ENCODE measurements around the gene CSTB.

The CSTB gene

DNA sequence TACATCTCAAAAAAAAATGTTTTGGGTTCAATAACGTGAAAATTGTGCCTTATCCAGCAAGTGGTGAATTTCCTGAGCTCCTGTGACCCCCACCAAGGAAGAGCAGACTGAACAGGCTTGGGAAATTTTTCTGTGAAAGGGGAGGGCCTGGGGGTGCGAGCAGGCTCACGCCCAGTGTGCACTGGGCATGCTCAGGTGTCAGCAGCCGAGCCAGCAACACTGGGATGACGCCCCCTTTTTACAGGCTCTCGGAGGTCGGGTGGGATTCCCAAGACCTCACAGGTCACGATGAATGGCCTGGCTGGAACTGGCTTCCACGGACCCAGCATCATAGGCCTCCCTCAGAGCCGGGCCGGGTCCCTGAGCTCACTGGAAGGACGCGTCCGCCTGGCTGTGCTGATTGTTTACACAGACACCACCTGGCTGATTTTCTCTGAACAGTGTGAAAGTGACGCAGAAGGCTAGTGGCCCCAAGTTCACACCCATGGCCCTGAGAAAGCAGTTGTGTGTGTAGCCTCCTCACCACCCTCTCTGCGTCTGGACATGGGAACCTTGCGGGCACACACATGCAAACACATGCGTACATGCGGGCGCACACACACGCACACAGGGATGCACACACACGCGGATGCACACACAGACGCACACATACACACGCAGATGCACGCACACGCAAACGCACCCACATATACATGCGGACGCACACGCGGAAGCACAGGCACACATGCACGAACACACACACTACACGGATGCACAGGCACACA is 9.2 kb downstream of the CSTB start:
- DNase-seq, result no peak

DNA sequence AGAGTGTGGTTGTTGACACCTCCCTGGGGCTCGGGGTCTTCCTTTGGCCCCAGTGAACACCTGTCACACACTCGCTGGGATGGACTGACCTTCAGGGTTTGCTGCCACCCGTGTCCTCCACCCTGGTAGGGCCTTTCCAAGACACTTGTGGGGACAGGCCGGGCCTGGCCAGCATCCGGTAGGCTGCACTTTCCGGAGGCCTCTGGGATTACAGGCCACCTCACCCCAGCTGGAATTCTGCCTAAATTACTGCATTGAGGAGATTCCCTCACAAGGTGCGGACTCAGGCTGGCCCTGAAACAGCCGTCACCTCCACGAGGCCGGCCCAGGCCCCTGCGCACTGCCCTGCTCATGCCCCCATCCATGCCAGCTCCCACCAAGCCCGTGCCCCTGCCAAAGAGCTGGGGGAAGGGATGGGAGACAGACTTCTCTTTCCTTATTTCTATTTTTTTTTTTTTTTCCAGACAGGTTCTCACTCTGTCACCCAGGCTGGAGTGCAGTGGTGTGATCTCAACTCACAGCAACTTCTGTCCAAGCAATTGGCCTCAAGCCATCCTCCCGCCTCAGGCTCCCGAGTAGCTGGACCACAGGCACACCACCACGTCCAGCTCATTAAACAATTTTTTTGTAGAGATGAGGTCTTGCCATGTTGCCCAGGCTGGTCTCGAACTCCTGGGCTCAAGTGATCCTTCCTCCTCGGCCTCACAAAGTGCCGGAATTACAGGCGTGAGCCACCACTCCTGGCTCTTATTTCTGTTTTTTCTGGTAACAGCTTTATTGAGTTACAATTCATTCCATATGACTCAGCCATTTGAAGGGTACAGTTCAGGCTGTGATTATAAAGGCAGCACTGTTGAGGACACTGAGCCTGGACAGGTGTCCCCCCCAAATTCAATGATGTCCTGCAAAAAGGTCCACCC is 11.3 kb downstream of the CSTB start:
- no peak for DNase-seq

DNA sequence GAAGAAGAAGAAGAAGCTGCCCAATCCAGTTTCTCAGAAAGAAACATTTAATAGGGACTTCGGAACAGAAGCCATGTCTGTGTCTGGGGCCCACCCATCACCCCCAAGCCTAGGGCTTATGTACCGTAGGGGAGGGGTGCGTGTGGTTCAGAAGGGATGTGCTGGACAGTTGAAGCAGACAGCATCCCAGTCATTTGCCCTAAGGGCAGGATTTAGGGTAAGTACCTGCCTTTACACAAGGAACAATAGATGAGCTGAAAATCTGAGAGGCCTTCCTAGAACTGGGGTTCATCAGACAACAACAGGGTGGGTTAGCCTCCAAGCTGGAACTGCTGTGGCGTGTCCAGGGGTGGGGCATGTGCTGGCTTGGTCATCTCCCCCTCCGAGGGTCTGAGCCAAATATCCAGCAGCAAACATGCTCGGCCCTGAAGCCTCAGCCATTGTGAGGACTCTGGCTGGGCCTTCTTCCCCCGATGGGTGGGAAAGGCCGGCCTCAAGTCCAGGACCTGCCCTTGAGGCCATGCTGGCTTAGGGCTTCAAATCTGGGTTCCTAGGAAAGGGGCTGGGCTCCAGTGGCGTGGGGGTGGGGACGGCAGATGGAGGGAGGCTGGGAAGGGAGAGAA is 12.1 kb downstream of the CSTB start:
- DNase-seq, result no peak

DNA sequence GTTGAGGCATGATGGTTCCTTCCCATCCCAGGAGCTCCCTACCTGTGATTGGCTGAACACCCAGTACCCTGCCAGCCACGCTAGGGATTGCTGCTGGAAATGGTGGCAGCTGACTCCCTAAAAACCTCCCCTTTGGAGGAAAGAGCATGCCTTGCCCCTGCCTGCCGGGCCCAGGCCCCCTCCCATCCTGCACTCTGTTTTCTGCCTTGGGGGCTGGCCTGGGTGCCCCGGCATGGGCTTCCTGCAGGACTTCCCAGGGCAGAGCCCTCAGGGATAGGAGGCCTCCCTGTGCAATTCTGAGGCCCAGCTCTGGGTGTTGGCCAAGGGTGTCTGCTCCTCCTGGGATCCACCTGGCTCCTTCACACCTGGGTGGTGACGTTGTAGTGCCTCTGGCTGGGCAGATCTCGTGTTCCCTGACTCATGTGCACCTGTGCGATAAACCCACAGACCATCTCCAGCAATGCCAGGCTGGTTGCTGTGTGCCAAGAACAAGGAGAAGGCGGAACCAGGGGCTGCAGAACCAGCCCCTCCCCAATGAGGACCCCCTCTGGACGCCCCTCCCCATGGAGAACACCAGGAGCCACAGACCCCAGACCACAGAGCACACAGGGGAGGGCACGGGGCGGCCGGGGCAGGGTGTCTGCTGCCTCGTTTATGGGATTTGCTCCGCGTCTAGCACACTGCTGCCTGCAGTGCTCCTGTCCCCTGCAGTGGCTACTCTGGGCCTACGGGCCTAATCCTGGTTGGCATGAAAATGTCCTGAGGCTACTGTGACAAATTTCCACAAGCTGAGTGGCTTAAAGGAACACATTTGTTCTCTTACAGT is 13.6 kb downstream of the CSTB start:
- DNase-seq, result no peak

DNA sequence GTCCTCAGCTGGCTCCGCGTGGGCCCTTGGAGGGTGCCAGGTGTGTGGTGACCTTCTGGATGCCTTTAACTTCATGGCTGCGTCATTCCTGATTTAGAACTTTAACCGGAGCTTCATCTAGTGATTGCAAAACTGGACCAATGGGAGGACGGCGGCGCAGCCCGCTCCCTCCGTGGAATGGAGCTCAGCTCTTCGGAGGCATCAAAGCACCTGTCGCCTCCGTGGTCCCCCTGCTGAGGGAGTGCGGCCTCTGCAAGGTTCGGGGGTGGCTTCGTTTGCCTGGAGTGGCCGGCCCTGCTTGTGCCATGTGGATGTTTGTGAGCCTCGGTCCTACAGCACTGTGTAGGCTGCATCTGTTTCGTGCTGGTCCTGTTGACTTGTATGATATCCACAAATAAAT is 14.2 kb downstream of the CSTB start:
- no peak for DNase-seq

DNA sequence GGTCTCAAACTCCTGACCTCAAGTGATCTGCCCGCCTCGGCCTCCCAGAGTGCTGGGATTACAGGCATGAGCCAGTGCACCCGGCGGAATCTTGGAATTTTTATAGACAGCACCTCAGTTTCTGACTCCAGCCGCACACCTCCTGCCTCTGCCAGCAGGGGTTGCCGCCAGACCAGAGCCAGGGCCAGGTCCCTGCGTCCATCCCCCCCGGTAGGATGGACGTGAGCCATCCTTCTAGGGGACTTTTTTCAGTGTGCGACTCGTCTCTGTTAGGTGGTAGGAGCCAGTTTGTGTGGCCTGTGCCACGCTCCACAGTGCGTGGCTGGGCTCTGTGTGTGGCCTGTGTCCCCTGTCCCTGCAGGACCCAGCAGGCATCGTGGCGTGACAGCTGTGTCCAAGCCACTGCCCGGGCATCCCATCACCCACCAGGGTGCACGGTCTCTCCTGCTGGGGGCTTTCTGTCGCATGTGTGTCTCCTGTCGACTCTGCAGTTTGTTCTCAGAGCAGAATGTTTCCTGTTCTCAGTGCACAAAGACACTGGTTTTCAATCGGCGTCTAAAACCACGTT is 15.6 kb downstream of the CSTB start:
- no peak for DNase-seq

DNA sequence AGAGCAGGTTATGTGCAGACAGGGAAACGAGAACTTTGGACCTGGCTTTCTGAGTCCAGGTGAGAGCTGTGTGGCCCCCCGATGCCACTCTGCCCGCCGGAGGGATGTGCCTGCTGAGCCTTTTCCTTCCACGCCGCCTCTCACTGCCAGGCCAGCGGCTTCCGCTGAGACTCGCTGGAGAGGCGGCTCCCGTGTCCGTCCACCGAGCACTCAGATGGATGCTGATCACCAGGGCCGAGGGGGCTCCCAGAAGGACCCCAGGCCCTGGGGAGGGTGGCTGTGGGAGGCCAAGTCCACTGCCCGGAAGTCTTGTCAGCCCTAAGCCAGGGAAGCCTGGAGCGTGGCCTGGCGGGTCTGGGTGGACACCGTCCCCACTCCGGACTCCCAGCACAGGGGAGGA is 16.5 kb downstream of the CSTB start:
- no peak for DNase-seq

DNA sequence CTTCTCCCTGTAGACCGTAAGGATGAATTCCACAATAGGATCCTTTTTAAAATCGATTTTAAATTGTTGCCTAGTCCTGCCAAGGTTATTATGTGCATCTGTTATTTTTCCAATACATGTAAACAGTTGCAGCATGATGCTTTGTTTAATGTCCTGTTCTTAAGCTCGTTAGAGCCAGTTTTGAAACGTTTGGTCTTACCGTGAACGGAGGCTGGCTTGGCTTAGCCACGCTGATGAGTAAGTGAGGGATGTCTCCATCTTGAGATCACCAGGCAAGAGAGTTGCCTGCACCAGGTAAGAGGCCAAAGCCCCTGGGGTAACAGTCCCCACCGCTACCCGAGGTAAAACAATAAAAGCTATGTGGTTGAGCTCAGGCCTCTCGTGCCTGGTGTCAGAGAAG is 17.3 kb downstream of the CSTB start:
- no peak for DNase-seq

DNA sequence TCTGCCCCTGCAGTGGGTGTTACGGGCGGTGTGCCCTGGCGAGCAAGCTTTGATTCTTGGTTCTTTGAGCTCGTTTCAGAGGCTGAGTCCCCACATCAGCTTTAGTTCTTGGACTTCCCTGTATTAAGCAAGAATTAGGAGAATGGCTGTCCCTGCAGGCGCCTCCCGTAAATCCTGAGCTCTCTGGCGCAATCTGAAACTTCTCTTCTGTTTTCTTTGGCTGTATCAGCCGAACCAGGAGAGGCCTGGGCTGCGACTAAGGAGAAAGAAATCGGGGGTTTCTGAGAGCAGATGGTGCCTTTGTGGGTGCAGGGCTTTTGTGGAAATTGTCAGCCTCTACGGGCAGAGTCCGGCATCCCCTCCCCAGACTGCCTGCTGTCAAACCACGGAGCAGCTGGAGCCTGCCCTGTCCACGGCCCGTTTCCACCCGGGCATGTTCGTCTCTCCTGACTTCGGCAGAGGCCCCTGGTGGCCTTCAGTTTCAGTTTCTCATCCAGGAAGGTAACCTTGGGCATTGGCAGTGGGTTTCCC is 17.9 kb downstream of the CSTB start:
- no peak for DNase-seq

DNA sequence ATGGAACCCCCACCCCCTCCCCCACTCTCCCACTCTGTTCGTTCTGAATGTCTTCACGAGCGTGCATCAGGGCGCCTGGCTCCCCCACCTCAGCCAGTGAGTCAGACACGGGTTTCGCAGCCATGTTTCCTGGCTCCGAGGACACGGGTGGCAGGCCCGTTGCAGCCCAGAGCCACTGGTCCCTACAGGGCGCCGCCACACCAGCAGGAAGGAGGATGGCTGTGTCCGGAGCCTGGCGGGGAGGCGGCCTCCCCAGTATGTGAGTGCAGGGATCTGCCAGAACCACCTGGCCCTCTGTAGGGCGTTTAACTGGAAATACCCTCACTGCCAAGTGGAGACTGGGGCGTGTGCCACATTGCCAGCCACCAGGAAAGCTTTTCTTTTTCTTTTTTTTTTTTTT is 18.5 kb downstream of the CSTB start:
- DNase-seq, result no peak

DNA sequence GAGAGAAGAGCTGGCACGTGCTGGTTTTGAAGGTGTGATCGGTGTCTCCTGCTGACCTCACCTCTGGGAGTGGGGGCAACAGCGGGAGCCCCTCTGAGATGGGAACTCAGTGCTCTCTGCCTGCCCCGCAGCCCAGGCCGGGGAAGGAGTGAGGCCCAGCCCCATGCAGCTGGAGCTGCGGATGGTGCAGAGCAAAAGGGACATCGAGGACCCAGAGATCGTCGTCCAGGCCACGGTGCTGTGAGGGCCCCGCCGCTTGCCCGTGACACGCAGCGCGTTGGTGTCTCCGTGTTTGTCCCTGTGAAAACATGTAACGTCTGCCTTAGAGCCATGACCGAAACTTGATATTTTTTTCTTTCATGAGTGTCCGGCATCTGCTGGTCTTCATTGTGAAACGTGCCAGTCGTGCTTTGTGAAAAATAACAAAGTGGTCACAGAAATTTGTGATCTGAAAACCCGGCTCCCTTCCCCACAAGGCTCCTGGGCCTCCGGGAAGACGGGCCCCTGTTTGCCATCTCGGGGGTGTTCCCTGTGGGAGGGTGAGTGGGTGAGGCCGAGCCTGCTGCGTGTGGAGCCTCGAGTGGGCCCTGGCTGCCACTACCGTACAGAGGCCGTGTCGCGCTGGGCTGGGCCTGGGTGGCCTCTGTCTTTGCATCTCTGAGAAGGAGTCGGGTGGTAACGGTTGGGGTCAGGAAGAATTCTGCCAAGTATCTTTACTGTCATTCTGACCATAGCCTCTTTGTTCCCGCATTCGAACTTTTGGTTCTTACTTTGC is 20.1 kb downstream of the CSTB start:
- no peak for DNase-seq

DNA sequence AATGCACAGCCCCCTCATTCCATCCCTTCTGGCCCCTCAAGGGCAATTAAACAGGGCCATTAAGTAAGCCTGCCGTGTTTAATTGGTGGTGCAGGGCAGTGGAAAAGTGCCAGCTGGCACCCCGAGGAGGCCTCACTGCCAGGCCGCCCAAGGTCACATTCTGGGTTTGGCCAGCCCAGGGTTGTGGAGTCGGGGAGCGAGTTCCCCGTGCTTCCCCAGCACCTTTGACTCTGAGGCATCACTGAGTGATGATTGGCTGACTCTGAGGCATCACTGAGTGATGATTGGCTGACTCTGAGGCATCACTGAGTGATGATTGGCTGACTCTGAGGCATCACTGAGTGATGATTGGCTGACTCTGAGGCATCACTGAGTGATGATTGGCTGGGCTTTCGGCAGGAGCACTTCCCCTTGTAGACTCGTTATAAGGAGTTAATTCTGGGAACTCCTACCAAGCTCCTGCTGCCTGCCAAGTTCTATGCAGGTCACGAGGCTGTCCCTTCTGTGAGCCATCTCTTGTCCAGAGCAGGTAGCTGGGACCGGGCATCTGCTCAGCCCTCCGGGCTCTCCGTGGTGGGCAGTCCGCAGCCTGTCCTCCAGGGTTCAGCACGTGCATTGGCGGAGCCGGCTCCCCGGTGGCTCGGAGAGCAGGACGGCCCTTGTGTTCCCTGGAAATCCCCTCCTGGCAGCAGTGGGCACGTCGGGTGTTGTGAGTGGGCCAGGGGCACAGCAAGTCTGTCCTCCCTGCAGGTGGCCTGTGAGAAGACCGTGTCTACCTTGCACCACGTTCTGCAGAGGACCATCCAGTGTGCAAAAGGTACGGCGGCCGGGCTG is 20.9 kb downstream of the CSTB start:
- no peak for DNase-seq

DNA sequence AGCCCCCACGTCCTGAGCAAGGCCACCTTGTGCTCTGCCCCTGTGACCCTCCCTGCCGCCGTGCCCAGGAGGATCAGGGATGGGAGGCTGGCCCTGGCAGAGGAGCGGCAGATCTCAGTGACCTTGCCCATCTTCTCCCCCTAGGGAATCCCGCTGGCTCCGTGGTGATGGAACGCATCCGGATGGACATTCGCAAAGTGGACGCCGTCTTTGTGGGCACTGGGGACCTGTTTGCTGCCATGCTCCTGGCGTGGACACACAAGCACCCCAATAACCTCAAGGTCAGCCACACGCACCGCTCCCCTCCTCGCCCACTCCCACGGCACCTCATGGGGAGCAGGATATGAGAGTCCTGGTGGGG is 22.7 kb downstream of the CSTB start:
- no peak for DNase-seq

DNA sequence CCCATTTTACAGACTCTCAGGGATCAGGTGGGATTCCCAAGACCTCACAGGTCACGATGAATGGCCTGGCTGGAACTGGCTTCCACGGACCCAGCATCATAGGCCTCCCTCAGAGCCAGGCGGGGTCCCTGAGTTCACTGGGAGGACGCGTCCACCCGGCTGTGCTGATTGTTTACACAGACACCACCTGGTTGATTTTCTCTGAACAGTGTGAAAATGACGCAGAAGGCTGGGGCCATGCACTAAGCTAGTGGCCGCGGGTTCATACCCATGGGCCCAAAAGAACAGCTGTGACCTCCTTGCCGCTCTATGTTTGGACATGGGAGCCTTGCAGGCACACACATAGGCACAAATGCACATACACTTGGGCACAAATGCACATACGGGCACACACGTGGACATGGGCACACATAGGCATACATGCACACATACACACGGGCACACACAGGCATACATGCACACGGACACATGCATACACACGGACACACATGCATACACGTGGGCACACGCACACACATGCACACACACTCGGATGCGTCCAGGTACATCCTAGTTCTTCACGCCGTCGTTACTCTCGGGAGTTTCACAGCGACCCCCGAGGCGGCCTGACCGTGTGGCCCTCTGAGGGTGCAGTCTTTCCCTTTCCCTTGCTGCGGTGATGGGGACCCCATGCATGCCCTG is 23.2 kb downstream of the CSTB start:
- DNase-seq, result no peak

DNA sequence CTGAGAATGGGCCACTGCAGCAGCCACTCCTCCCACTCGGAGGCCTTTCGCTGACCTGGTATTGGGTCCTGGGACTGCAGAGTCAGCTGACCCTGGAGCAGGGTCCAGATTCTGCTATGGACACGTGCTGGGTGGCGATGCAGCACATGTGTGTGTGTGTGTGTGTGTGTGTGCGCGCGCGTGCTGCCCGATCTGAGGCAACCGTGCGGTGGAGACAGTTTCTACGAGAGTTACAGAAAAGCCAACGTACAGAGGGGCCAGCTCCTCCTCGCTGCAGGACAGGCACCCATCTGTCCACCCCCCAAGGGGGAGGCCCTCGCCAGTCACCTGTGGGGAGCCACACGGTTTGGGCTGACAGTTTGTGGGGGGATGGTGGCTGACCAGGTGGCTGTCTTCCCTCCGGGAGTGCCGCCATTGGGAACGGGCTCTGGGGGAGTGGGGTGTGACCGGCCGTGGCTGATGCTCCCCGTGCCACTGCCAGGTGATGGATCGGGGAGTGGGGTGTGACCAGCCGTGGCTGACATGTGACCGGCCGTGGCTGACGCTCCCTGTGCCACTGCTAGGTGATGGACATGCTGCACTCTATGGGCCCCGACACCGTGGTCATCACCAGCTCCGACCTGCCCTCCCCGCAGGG is 24.0 kb downstream of the CSTB start:
- DNase-seq, result no peak

DNA sequence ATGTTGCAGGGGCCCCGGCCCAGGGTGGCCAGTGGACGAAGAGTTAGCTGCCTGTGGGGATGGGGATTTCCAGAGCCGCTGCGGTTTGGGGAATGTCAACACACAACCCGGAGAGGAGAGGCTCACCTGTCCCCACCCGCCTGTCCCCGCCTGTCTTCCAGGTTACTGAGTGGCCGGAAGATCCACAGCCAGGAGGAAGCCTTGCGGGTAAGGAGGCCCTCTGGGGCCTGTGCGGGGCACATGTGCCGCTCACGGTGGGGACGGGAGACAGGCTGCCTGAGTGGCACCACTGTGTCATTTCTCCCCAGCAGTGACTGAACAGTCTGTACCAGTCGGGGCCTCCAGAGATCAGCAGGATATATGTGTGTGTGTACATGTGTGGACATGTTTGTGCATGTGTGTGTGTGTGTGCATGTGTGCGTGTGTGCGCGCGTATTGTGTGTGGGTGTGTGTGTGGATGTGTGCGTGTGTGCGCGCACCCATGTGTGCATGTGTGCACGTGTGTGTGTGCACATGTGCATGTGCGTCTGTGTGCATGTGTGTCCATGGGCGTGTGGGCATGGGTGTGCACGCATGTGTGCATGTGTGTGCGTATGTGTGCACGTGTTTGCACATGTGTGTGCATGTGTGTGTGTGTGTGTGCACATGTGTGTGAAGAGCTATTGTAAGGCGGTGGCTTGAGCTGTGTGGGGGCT is 25.6 kb downstream of the CSTB start:
- no peak for DNase-seq

DNA sequence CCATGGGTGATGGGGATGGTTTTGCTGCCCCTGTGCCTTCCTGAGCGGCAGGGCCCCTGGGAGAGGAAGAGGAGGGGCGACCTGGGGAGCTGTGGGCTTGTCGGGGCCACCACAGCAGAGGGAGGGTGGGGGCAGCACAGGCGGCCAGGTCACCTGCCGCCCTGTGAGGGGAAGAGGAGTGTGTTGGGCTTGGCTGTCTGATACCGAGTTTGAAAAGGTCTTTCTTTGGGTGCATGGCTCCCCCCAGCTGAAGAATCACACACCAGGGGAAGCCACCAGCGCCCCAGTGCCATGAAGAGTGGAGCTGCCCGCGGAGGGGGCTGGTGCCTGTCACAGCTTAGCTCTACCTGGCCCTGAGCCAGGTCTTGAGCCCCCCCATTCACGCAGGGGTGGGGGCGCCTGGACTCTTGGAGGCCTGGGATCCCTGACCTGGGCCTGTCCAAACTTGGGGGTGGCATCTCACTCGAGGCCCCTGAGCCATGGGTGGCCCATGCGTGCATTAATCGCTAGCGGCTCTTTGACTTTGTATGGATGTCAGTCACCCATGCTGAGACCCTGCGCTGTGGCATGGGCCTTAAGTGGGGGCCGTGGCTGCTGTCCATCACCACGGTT is 26.4 kb downstream of the CSTB start:
- no peak for DNase-seq

DNA sequence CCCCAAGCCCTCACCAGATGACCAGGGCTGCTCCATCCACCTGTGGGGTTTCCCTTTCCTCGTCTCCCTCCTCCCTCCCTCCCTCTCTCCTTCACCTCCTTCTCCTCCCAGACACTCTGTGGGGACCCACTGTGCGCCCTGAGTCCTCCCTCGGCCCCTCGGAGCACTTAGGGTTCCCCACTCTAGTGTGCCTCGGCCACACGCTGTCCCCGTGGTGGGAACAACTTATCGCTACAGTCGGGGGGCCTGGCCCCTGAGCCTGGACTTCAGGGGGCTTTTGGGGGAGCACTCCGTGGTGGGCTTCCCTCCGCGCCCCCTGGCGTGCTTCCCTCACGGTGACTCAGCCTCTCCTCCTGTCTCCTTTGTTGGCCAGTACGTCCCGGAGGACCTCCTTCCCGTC is 27.5 kb downstream of the CSTB start:
- DNase-seq, result no peak

Measured in islet precursor cell (in vitro differentiated cells).